ENCODE measurements around the gene DNAAF5. TPM values are rescaled to one million over a fixed set of nuclear protein-coding genes. Genes with fewer than 3 reads are reported as not detected.

The DNAAF5 gene
- total RNA-seq, 1 donor from 2014 or later, result 21.8 TPM

GRCh38 chr7:816751-817671 lies 90.5 kb downstream of the DNAAF5 start:
- no peak for ATAC-seq

GRCh38 chr7:818031-818699 lies 91.7 kb downstream of the DNAAF5 start:
- no peak for ATAC-seq

- ATAC-seq, result no peak
Observed at GRCh38 chr7:820341-820740, 93.8 kb downstream of the DNAAF5 start.

GRCh38 chr7:821688-822087 lies 95.2 kb downstream of the DNAAF5 start:
- ATAC-seq, result peak; percentile 55

- peak; percentile 21 for ATAC-seq
Observed at GRCh38 chr7:822692-823276, 96.3 kb downstream of the DNAAF5 start.

- ATAC-seq, result peak; percentile 52
Observed at GRCh38 chr7:823649-824048, 97.2 kb downstream of the DNAAF5 start.

GRCh38 chr7:824081-824480 lies 97.6 kb downstream of the DNAAF5 start:
- no peak for ATAC-seq

- no peak for ATAC-seq
Observed at GRCh38 chr7:824664-825063, 98.2 kb downstream of the DNAAF5 start.

- no peak for ATAC-seq
Observed at GRCh38 chr7:825386-825785, 98.9 kb downstream of the DNAAF5 start.

GRCh38 chr7:826230-826917 lies 99.9 kb downstream of the DNAAF5 start:
- no peak for ATAC-seq

GRCh38 chr7:828793-829561 lies 102.5 kb downstream of the DNAAF5 start:
- no peak for ATAC-seq

GRCh38 chr7:830069-830468 lies 103.6 kb downstream of the DNAAF5 start:
- no peak for ATAC-seq

- peak; percentile 67 for ATAC-seq
Observed at GRCh38 chr7:831596-832166, 105.2 kb downstream of the DNAAF5 start.

GRCh38 chr7:832167-832967 lies 105.9 kb downstream of the DNAAF5 start, which contains the start of gene SUN1:
Gene SUN1 (plus strand): TSS chr7:832476. CDS start chr7:832525, 49 bp downstream.
- peak; percentile 63 for ATAC-seq

GRCh38 chr7:832968-833424 lies 106.5 kb downstream of the DNAAF5 start:
- no peak for ATAC-seq

- ATAC-seq, result no peak
Observed at GRCh38 chr7:833601-834258, 107.2 kb downstream of the DNAAF5 start.

- no peak for ATAC-seq
Observed at GRCh38 chr7:834277-834676, 107.8 kb downstream of the DNAAF5 start.

- ATAC-seq, result no peak
Observed at GRCh38 chr7:835021-835420, 108.5 kb downstream of the DNAAF5 start.

GRCh38 chr7:835485-836401 lies 109.2 kb downstream of the DNAAF5 start:
- peak; percentile 70 for ATAC-seq

Measured in esophagus mucosa (tissue), 1 donor.